Measurements from ENCODE around the gene CDKN2D.
"Not testable (repeated sequence)": the region's sequence is repeated elsewhere in the genome, so short reads cannot be mapped to it uniquely, and the experiment has no call there.

Gene CDKN2D

DNA sequence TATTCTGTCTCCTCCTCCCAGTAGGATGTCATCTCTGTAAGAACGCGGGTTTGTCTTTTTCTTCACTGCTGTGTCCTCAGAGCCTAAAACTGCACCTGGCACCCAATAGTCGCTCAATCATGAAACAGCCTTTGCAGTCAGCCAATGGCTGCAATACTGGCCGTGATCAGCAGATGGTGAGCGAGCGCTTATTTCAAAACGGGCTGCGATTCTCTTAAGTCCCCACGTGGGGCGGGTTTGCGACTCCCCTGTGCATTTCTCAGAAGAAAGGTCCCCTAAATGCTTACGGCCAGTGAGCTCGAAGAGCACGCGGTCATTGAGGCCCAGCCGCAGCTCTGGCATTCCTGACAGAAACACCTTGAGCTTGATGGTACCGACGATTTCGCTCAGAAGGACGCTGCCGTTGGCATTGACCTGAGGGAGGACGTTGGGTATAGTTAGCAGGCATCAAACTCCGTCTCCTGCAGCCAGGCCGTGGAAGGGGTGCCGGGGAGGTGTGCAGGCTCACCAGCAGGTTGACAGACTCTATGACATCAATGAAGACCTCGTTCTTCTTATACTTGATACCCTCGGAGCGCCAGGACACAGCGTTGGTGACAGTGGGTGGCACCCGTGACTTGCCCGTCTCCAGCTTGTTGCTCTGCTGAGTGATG, 12.3 kb upstream of the CDKN2D start:
- DNase-seq: peak; percentile 92

DNA sequence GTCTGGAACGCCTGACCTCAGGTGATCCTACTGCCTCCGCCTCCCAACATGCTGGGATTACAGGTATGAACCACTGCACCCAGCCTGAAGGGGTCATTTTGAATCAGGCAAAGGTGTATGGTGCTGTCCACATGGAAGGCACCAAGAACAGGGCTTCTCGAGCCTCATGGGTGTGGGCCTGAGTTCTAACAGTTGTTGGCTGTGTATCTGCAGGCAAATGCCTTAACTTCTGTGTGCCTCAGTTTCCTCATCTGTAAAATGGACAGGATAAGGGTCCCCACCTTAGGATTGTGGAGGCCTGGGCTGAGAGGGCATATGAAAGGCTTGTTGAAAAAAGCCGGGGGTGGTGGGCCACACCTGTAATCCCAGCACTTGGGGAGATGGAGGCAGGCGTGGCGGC, 9.2 kb upstream of the CDKN2D start:
- no peak for DNase-seq

GRCh38 chr19:10575011-10575716, 6.4 kb upstream of the CDKN2D start:
- DNase-seq: no peak

DNA sequence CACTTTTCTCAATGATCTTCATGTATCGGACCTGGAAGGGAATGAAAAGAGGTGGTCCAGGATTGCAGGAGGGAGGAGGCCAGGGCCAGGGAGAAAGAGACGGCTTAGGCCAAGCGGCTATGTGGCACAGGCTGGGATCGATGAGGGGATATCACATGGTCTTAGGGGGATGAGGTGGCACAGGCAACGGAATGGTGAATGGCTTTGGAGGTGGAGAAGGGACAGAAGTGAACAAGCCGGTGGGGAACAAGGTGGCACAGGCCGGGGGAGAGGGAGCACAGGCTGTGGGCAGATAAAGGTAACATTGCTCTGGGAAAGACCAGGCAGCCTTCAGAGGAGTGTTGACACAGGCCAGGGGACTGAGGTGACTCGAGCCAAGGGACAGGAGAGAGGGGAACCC, 5.7 kb upstream of the CDKN2D start:
- DNase-seq: no peak

DNA sequence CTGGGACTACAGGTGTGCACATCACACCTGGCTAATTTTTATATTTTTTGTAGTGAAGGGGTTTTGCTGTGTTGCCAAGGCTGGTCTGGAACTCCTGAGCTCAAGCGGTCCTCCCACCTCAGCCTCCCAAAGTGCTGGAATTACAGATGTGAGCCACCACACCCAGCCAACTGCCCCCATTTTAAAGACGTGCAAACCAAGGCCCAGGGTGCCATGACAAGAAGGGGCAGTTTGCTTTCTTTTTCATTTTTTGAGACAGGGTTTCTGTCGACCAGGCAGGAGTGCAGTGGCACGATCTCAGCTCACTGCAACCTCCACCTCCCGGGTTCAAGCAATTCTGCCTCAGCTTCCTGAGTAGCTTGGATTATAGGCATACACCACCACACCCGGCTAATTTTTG, 5.0 kb upstream of the CDKN2D start:
- DNase-seq: not testable (repeated sequence)

- DNase-seq: no peak
Observed at GRCh38 chr19:10568062-10568825, 535 bp downstream of the CDKN2D start.

GRCh38 chr19:10567656-10568055, 1.1 kb downstream of the CDKN2D start:
- DNase-seq: no peak

DNA sequence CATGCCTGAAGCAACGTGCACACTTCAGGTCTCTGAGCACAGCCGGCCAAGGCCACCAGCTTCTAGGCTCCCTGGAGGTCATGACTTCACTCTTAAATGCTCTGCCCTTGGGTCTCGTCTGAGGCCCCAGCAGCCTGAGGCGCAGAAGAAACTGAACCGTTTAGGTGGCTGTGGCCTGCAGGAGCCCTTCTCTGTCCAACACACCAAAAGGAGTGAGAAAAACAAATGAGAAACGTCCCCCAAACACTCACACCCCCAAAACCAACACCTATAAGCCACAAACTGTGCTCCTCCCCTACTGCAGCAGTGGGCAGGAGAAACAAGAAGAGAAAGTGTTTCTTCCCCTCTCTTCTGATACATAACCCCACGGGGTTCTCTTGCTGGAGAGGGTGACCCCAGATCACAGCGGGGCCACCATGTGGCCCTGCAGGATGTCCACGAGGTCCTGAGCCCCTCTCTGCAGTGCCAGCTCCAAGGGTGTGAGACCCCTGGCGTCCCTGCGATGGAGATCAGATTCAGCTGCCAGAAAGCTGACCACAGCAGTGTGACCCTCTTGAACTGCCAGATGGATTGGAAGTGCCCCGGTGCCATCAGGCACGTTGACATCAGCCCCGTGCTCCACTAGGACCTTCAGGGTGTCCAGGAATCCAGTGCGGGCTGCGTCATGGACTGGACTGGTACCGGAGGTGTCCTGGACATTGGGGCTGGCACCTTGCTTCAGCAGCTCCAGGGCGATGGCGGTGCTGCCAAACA, 1.9 kb downstream of the CDKN2D start:
- peak; percentile 34 for DNase-seq

GRCh38 chr19:10566408-10566657, 2.4 kb downstream of the CDKN2D start:
- DNase-seq: no peak

DNA sequence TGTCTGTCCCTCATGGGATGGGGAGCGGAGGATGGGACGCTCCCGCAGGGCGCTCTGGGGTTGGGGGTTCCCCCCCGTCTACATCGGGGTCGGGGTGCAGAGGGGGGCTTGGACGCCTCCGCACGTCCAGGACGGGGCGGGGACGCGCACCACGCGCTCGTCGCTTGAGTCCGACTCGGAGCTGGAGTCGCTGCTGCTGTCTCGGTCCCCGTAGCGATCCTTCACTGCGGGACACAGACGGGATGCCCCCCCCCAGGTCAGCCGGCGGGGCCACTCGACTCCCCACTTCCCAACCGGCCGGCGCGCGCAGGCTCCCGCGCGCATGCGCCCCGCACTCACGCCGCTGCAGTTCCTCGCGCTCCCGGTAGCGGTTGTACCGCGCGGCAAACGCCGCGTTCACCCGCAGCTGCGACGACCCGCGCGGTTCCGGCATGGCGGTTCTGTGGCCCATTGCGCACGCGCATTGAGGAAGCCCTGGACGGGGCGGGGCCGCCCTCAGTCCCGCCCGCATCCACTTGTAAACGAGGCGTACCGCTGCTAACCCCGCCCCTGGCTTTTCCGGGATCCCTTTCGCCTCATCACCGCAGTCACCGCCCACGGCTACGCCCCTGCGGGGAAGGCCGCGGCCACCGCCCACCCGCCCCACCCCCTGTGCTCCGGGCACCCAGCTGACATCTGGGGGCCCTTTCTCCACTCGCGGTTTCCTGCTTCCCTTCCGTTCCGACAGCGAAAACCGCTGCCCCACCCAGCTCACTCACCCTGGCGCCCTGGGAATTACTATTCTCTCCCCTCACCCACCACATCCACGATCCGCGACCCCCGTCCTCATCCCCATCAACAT, 3.0 kb downstream of the CDKN2D start, which contains the start of gene KRI1:
TSS of gene KRI1 (minus strand) at position 444 of the 841 bp plus-strand sequence. CDS start at position 433, 11 bp downstream.
- peak; percentile 99 for DNase-seq

DNA sequence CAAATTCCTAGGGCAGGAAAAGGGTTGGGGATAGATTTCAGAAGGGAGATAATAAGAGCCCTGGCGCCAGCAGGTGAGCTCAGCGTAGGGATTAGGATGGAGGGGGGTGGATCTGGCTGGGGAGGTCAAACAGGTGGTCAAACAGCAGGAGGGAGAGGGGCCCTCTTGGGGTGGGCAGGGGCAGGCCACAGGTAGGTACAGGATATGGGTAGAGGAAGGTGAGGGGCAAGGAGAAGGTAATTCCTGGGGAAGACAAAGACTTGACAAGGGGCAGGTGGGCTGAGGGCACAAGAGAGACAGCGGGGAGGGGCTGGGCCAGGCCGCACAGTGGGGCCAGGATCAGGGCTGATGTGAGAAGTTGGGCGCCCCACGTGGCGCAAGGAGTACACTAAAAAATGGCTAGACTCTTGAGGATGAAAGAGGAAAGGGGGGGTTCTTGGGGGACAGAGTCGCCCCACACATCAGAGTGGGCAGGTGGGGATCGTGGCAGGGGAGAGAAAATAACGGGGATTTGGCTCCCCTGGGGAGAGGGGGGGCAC, 3.7 kb downstream of the CDKN2D start:
- DNase-seq: peak; percentile 62

- DNase-seq: no peak
Observed at GRCh38 chr19:10562609-10563008, 6.2 kb downstream of the CDKN2D start.

GRCh38 chr19:10560154-10560553, 8.6 kb downstream of the CDKN2D start:
- no peak for DNase-seq

DNA sequence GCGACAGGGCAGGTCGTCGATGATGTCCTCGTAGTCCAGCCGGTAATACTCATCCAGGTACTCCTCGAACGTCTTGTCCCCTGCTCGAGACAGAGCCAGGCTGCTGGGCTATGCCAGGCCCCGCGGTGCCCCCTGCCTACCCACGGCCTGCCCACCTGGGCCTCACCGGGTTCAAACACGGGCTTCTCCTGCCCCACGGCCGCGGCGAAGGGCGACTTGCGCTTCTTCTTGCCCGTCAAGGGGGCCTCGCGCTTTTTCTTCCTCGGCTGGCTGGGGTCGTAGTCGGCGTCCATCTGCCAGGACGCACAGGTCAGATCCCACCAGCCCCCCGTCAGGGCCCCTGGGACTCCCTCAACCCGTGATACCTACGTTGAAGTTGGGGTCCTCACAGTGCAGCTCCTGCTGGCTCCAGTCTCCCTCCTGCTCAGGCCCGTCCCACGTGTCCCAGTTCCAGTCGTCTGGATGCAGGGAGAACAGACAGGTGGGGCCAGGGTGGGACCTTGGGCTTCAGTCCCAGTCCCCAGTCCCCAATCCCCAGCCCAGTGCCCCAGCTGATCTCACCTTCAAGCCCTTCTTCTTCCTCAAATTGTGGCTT, 11.1 kb downstream of the CDKN2D start:
- DNase-seq: no peak

DNA sequence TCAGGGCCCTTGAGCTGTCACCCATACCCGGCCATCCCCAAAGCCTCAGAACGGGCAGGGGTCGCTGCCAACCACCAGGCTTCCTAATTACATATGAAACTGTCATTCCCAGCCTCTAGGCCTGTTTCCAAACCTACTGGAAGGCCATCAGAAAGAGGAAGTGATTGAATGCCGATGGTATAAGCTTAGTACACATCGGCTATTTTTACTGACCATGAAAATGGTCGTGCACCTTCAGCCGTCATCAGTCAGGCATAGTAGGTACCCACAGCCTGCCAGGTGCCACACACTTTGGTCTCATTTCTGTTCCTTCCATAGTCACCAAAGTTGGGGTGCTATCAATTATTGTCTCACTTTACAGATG, 13.2 kb downstream of the CDKN2D start:
- no peak for DNase-seq

- DNase-seq: no peak
Observed at GRCh38 chr19:10554760-10555609, 13.8 kb downstream of the CDKN2D start.

DNA sequence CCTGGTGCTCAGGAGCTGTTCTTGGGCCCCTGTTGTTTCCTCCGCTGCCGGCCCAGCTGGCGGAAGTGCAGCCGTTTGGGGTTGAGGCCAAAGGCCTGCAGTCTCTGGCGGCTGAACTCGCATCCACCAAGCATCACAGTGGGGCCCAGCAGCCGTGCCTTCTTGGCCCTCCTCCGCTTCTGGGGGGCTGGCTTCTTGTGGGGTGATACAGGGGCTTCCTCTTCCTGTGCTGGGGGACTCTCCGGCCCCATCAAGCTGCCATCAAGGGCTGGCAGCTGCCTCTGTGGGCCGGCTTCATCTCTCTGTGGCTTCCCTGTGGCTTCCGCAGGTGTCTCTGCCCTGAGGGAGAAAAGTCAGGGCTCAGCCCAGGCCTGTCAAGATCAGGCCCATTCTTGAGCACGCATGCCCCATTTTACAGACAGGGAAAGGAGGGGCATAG, 14.8 kb downstream of the CDKN2D start:
- DNase-seq: peak; percentile 53

DNA sequence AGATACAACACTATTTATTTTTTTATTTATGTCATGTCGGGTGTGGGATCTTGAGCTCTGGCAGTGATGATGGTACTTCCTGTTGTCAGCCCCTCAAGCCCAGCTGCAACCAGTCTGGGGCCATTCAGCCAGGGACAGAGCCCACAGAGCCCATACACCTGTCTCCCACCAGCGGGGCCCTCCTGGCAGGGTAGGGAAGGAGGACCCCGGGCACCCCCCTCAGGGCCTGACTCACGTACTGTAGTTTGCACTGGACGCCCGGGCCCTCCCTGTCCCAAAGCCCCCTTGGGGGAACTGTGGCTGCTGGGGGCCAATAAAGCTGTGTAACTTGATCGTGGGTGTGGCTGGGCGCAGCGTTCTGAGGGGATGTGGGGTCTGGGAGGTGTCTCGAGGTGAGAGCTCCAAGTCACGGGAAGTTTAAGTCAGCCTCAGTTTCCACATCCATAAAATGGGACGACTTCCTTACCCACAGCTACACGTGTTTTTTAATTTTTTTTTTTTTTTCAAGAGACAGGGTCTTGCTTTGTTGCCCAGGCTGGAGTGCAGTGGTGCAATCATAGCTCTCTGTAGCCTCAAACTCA, 15.6 kb downstream of the CDKN2D start:
- DNase-seq: no peak

GRCh38 chr19:10552510-10553053, 16.2 kb downstream of the CDKN2D start:
- no peak for DNase-seq

- peak; percentile 48 for DNase-seq
Observed at GRCh38 chr19:10551698-10552301, 17.0 kb downstream of the CDKN2D start.

Measured in activated CD8-positive, alpha-beta memory T cell treated with anti-CD3 and anti-CD28 coated beads, Interleukin-2, amount 50 U/mL, for 4 hours (primary cell).